Stimulated activated CD8-positive, alpha-beta memory T cell treated with anti-CD3 and anti-CD28 coated beads, Interleukin-7, amount 100 ng/mL, for 48 hours (primary cell): ENCODE measurements around the gene IL15RA.
"Not testable (repeated sequence)": the region's sequence is repeated elsewhere in the genome, so short reads cannot be mapped to it uniquely, and the experiment has no call there.

Experiments
- DNase-seq, 2 donors: peaks; one replicate each; pipeline ENCODE4 v3.0.0-alpha.2; 2020; ENCODE audit warnings: low read depth in 1 of 2; ENCODE audit errors: extremely low read depth in 1 of 2

The IL15RA gene

DNA sequence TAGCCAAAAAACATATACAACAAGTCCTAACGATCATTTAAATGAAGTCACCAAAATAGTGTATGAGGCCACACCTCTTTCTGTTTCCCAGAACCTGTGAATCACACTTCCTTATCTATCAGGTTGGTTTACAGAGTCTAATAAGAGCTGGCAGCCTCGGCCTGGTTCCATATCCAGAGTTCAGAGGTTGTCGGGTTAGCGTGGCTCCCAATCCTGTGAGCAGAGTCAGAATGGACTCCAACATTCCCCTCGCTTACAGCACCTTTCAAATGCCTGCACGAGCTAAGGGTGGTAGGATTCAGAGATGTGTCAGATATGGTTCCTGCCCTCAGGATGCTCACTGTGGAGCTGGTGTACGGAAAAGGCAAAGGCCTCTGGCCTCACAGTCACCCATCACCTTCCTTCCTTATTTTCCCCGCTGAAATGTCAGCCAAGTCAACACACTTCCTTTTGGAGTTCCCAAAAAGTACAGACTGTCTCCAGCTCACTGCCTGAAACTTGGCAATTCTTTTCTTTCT lies 6.0 kb downstream of the IL15RA start:
- DNase-seq, result no peak

DNA sequence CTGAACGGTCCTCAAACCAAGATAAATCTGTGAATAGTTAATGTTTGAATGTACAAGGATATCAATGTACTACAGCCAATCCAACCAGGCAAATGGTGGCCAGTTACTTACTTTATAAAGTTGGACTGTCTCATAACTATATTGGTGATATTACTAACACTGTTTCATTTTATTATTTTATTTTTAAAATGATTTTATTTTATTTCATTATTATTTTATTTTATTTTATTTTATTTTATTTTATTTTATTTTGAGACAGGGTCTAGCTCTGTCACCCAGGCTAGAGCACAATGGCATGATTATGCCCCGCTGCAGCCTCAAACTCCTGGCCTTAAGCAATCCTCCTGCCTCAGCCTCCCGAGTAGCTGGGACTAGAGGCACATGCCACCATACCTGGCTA lies 6.8 kb downstream of the IL15RA start:
- no peak for DNase-seq

DNA sequence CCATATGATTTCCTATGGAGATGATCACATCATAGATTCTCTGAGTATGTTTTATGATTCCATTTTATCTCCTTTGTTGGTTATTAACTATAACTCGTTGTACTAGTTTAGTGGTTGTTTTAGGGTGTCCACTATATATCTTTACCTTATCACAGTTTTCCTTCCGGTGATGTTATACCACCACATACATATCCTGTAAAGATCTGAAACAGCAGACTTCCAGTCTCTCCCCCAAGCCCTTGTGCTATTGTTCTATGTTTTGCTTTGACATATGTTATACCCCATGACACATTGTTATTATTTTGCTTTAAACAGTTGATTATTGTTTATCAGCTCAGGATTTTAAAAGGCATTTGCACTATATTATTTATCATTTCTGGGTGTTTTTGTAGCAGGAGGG lies 7.3 kb downstream of the IL15RA start:
- DNase-seq, result no peak

DNA sequence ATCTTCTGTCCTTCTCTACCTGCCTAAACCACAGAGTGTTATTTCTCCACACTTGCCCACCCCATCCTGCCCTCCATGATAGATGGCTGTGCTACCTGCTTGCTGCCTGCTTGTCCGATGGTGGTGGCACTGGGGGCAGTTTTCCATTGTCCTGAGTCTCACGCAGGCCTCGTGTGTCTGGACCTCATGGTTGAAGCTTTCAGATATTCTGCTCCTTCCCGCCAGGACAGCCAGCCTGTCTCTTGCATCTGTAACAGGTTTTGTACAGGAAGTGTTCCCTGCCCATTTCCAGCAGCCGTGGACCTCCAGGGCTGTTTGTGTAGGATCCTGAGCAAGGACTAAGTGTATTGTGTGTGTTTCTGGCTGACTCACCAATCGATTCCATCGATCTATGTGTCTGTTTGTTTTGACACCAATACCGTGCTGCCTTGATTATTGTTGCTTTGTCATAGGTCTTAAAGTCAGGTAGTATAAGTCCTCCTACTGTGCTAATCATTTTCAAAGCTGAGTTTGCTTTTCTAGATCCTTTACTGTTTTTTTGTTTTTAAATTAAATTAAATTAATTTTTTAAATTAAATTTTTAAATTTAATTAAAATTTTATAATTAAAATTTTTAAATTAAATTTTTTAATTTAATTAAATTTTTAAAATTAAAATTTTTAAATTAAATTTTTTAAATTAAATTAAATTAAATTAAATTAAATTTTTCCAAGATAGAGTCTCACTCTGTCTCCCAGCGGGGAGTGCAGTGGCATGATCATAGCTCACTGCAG lies 8.5 kb downstream of the IL15RA start:
- no peak for DNase-seq

DNA sequence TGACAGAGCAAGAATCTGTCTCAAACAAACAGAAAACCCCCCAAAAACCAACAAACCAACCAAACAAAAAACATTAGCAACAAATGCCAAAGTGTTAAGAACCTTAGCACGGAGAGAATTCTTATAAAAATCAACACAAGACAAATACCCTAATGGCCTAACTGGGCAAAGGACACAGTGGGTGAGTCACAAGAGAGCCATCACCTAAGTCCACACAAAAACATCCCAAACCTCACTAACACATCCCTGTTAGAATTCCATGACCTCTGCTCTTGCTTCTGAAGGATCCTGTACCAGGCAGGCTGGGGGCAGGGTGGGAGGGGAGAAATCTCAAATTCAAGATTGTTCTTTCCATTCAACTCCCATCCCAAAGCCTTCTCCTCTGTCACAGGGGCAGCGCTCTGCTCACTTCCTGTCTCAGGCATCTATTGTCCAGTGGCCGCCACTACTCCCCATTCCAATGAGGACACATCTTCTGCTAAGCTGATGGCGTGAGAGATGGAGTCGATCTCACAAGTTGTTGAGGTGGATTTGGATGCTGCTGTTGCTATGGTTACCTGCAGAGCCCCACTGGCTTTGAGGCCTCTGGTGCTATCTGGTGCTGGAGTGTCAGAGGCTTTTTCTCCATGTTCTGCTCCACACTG lies 9.2 kb downstream of the IL15RA start:
- DNase-seq, result no peak

DNA sequence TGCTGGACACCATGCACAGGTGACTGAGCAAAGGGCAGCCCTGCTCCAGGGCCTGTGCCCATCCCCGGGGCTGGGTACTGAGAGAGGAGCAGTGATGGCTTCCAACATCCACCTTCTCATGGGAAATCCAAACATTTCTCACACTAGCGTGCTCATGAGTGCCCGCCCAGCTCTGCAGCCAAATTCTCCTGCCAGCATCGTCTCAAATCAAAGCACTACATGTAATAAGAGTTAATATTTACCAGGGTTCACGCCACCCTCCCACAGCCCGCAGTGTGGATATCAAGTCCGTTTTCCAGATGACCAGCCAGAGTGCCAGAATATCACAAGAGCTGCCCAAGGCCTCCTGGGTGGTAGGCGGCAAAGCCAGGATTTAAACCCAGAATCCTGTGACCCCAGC lies 12.1 kb downstream of the IL15RA start:
- no peak for DNase-seq

DNA sequence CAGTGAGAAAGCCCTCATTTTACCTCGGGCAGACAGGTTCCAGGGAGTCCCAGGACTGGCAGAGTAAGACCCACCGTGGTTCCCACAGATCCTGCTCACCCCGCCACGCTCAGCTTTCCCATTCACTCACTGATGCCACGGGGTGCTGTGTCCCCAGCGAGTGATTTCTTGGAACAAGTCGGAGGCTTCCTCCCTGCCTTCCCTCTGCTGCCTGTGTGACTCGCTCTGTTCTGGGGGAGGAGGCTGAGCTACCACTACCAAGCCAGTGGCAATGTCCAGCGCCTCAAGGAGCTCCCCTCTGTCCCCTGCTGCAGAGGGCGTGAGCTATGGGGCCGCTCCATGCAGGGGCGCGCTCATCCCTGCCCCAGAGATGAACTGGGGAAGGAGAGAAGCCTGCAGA lies 12.6 kb downstream of the IL15RA start:
- DNase-seq, result no peak

DNA sequence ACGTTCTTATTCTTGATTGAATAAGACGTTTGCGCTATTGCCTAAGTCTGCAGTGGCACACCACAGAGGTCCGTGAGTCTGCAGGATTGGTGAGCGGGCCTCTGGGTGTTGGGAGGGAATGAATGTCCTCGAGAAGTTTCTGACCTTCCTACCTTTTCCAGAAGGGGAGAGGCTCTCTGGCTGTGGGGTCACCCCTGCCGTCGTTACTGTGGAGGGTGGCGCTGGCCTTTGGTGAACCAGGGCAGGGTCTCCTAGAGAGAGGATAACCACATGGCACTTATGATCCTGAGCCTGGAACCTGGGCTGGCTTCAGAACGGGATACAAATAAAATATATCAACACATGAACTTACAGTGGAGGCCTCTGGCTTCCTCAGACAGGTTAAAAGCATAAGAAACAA lies 13.8 kb downstream of the IL15RA start:
- no peak for DNase-seq

DNA sequence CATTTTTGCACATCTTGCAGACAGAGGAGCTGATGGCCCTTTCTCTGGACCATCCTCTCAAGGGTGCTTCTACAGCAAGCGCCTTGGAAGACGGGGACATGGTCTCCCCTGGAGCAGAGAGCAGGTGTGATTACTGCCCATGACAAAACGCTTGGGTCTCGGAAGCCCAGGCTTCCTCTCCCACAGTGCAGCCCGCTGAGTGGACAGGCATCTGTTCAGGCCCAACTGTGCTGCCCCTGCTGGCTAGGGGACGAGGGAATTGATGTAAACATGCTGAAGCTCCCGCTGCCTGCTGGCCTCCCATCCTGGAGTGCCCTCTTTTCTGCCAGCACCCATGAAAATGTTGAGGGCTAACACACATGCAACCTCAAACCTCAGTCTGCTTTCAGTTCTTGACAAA lies 14.3 kb downstream of the IL15RA start:
- no peak for DNase-seq

DNA sequence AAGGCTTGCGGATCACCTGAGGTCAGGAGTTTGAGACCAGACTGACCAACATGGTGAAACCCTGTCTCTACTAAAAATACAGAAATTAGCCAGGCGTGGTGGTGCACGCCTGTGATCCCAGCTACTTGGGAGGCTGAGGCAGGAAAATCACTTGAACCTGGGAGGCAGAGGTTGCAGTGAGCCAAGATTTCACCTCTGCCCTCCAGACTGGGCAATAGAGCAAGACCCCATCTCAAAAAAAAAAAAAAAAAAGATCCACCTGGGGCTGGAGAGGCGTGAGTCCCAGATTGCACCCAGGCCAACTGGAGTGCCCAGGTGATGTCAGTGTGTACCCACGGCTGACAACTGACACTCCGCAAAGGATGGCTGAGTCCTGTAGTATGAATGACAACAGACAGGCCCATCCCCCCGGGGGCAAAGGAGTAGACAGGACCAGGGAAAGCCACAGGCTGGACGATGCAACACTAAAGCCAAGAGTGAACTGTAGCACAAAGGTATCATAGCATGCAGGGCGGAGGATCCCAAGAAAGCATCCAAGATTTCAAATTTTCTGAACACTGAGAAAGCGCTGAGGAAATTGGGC lies 14.9 kb downstream of the IL15RA start:
- DNase-seq, result not testable (repeated sequence)

DNA sequence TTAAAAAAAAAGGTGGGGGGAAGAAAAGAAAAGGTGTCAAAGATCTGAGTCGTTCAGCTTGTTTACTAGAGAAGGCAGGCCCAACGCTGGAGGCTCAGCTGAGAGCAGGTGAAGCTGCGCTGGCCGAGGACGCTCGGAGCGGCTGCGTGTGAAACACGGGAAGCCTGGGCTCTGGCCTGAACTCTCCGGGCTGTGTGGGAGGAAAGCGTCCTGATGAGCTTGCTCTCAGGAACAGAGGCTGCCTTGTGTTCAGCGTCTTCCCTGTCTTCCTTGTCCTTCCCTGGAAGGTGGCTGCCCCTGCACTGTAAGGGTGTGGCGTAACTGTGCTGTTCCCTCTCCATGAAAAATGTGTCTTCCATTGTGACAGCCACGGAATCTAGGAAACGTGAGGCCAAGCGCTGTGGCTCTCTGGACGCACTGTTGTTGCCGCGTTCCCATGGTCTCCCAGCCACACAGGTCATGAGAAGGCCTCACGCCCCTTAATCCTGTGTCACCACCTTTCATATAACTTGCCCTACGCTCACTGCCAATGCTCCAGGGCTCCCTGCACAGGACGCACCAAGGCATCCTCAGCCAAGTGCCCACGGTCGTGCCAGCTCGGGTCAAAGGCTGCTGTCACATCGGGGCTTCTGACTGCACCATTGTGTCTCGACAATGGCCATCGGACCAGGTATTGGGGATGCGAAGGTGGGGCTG lies 15.8 kb downstream of the IL15RA start:
- DNase-seq, result no peak

DNA sequence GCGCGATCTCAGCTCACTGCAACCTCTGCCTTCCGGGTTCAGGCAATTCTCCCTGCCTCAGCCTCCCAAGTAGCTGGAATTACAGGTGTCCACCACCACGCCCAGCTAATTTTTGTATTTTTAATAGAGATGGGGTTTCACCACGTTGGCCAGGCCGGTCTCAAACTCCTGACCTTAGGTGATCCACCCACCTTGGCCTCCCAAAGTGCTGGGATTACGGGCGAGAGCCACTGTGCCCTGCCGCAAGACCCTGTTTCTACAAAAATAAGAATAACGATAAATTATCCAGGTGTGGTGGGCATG lies 16.4 kb downstream of the IL15RA start:
- not testable (repeated sequence) for DNase-seq

DNA sequence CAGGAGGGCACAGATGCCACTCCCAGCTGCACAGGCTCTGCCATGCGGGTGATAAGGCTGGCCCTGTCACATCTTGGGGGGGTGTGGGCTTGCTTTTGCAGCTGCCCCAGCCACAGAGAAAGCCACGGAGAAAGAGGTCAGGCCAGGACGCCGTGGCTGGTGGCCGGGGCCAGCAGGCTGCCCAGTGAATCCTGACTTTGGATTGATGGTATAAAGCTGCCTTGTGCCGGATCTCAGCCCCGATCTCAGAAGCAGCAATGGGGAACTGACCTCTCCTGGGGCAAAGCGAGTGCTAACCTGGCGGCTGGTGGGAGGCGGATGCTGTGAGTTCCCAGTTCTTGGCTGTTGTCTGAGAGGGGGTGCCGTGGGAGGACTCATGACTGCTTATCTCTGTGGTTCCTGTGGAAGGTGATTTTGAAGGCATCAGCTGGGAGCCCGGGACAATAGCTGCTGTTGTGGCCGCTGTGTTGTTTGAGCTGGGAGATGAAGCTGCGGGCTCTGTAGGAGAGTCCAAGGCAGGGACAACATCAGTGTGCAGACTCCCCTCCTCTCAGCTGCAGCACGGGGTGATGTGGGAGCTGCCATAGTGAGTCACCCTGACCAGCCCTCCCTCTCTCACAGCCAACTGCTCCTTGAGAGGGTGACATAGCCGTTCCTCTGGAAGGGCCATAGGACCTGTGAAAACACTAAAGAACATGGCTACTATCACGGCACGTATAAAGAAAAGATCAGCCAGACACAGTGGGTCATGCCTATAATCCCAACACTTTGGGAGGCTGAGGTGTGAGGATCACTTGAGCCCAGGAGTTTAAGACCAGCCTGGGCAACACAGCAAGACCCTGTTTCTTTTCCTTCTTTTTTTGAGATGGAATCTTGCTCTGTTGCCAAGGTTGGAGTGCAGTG lies 17.0 kb downstream of the IL15RA start:
- no peak for DNase-seq

DNA sequence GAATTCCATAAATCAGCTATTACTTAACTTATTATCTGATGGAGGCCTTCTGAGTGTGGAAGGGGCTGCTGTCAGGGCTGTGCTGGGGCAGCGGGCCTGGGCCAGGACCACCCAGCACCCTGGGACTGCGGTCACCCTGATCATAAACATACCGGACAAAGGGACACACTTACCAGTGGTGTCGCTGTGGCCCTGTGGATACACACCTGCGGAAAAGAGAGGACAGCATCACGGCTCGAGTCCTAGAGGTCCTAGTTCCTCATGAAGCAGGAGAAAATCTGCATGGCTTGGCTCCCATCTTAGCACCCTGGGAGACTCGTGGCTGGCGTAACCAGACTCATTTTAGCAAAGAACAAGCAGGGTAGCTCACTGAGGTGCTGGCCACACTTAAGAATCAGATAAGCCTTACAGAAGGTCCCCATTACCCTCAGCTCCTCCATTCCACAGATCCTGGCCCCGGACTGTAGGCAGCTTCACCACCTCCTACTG lies 17.7 kb downstream of the IL15RA start:
- no peak for DNase-seq

DNA sequence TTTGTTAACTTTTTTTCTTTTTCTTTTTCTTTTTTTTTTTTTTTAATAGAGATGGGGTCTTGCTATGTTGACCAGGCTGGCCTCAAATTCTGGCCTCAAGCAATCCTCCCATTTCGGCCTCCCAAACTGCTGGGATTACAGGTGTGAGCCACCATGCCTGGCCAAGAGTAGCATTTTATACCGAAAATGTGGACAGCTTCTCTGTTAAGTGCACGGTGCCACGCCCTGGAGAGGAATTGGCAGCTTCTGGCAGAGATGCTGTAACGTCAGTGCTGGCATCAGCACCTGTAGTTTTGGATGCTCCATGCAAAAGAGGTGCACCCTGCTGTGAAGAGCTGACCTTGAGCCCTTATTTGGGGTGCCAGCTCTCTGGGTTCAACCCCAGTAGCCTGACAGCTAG lies 18.2 kb downstream of the IL15RA start:
- DNase-seq, result no peak

DNA sequence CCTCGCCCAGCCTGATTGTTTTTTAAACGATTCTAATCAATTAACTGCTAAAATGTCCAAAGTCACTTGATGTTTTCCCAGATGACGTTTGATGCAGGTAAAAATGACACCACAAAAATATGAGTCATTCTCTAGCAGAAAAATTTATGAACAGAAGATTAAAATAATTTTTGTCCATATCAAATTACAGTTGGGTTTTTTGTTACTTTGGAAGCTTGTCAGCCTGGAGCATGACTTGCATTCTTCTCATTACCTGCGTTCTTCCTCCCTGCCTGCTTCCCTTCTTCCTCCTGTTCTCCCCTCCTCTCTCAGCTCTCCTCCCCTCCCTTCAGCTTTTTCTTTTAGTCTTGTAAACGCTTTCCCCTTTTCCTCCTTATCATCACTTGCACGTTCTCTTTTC lies 18.7 kb downstream of the IL15RA start:
- no peak for DNase-seq

DNA sequence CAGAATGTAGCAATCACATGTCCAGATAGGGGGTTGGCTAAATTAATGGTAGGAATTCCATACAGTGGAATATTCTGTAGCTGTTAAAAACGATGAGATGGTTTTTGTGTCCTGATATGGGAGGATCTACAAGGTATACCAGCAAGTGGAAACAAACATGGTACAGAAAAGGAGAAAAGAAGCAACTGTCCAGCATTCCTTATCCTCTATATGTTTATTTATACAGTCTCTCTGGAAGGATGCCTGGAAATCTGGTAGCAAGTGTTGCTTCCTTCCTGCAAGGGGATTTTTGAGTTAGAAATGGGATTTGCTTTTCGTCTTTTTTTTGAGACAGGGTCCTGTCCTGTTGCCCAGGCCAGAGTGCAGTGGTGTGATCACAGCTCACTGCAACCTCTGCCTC lies 19.3 kb downstream of the IL15RA start:
- no peak for DNase-seq

DNA sequence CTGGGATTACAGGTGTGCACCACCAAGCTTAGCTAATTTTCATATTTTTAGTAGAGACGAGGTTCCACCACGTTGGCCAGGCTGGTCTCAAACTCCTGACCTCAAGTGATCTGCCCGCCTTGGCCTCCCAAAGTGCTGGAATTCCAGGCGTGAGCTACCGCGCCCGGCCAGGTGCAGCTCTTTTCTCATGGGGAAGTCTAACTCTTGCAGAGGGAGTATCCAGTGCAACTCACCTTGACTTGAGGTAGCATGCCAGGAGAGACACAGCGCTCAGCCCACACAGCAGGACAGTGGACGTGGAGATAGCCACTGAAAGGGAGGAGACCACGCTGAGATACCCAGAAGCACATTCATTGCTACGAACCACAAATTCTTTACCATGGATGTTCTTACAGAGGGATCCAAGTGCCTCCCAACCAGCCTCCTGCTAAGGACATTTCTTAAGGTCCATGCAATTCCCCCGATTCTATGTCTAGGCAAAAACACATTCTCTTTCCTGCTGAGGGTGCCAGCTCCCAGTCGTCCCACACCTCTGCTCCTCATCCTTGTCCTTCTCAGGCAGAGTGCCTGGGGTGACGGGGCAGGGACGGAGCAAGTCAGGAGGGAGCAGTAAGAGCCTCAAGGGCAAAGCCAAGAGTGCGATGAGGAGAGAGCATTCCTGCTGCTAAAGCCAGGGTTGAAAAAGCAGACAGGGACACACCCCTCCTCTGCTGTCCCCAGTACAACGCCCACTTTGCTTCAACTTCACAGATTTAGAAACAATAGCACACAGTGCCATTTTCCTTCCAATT lies 21.0 kb downstream of the IL15RA start:
- DNase-seq, result no peak

DNA sequence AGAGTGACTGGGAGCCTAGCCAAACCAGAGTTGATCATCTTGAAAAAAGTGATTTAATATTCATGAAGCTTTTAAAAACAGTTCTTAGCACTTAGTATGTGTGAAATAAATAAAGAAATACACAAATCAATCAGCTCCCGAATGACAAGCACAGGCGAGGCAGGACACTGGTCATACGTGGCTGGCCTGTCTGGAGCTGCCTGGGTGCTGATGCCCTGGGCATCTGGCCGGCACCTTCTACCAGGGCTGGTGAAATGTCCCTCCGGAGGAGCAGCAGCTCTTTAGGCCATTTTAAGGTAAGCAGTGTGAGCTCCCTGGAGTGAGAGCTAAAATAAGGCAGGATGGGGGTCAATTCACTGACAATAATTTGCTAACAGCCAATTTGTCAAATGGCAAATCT lies 23.7 kb downstream of the IL15RA start:
- DNase-seq, result no peak
